GM23338 (cell line): ENCODE measurements around the gene EIF4G3. TPM values are rescaled to one million over a fixed set of nuclear protein-coding genes. Genes with fewer than 3 reads are reported as not detected.

ENCODE experiments used
- ATAC-seq: fragments of 200-7000 bp; cut with Tn5 transposase; 3 replicates; pipeline ENCODE4 v1.9.1; 2020
- DNase-seq: peaks from one replicate; pipeline ENCODE4 v3.0.0-alpha.2; 2015; ENCODE audit warnings: low spot score
- H2AFZ ChIP-seq: fragments of 200-600 bp; sonication (generic); 2 replicates; pipeline ENCODE4 v1.8.0; 2016; ENCODE audit warnings: antibody characterized with exemption, mild to moderate bottlenecking, moderate library complexity
- H3F3A ChIP-seq: fragments of 200-600 bp; sonication (generic); replicated peaks from 2 replicates; pipeline ENCODE4 v1.8.0; 2017; ENCODE audit warnings: antibody characterized with exemption, mixed run types, low read depth
- H3K27ac ChIP-seq: fragments of 200-600 bp; sonication (generic); 2 replicates; pipeline ENCODE4 v1.6.1; 2016; ENCODE audit warnings: low read depth
- H3K27me3 ChIP-seq: fragments of 200-600 bp; sonication (generic); 2 replicates; pipeline ENCODE4 v1.8.0; 2016; ENCODE audit warnings: mild to moderate bottlenecking, mixed run types, moderate library complexity; ENCODE audit not compliant: insufficient read depth
- H3K36me3 ChIP-seq: fragments of 200-600 bp; sonication (generic); 2 replicates; pipeline ENCODE4 v1.8.0; 2016; ENCODE audit warnings: mild to moderate bottlenecking; ENCODE audit not compliant: insufficient read depth
- H3K4me1 ChIP-seq: fragments of 200-600 bp; sonication (generic); 2 replicates; pipeline ENCODE4 v1.8.0; 2016; ENCODE audit warnings: mild to moderate bottlenecking, moderate library complexity; ENCODE audit not compliant: insufficient read depth
- H3K4me2 ChIP-seq: fragments of 200-600 bp; sonication (generic); 2 replicates; pipeline ENCODE4 v1.7.1; 2017; ENCODE audit warnings: mixed run types
- H3K4me3 ChIP-seq: fragments of 200-600 bp; sonication (generic); 2 replicates; pipeline ENCODE4 v1.6.1; 2016; ENCODE audit warnings: mixed run types
- H3K79me2 ChIP-seq: fragments of 200-600 bp; sonication (generic); replicated peaks from 2 replicates; pipeline ENCODE4 v1.8.0; 2017; ENCODE audit warnings: mild to moderate bottlenecking; ENCODE audit not compliant: insufficient read depth
- H3K9me2 ChIP-seq: fragments of 200-600 bp; sonication (generic); 2 replicates; pipeline ENCODE4 v1.8.0; 2017; ENCODE audit not compliant: insufficient read depth
- H4K20me1 ChIP-seq: fragments of 200-600 bp; sonication (generic); replicated peaks from 2 replicates; pipeline ENCODE4 v1.8.0; 2017; ENCODE audit warnings: mild to moderate bottlenecking; ENCODE audit not compliant: insufficient read depth
- H3K27ac Mint-ChIP-seq: 2 replicates; pipeline ENCODE4 v1.8.0; 2020; ENCODE audit warnings: inconsistent platforms, mild to moderate bottlenecking, moderate library complexity, mixed read lengths
- H3K27me3 Mint-ChIP-seq: 3 replicates; pipeline ENCODE4 v1.8.0; 2022; ENCODE audit warnings: low read depth, mild to moderate bottlenecking, moderate library complexity, mixed read lengths, inconsistent platforms; ENCODE audit not compliant: insufficient read depth, poor library complexity
- H3K36me3 Mint-ChIP-seq: 3 replicates; pipeline ENCODE4 v1.8.0; 2021; ENCODE audit warnings: low read depth, mild to moderate bottlenecking, inconsistent platforms, moderate library complexity, mixed read lengths
- H3K4me1 Mint-ChIP-seq: 3 replicates; pipeline ENCODE4 v1.8.0; 2020; ENCODE audit warnings: mild to moderate bottlenecking, inconsistent platforms, mixed read lengths
- H3K4me3 Mint-ChIP-seq: 3 replicates; pipeline ENCODE4 v1.8.0; 2021; ENCODE audit warnings: moderate library complexity, mild to moderate bottlenecking, inconsistent platforms, mixed read lengths
- H3K9me3 Mint-ChIP-seq: 3 replicates; pipeline ENCODE4 v1.8.0; 2020; ENCODE audit warnings: moderate library complexity, mild to moderate bottlenecking, inconsistent platforms, mixed read lengths
- CREB1 ChIP-seq: fragments of 250-450 bp; sonication (Bioruptor Pico); IDR thresholded peaks from 2 replicates; pipeline ENCODE4 v1.5.0; 2020; ENCODE audit warnings: low read depth, mild to moderate bottlenecking, moderate library complexity
- ETS1 ChIP-seq: IDR thresholded peaks from 2 replicates; pipeline ENCODE4 v1.6.1; 2016; ENCODE audit warnings: antibody characterized with exemption
- EZH2phosphoT487 ChIP-seq: fragments of 200-600 bp; sonication (generic); IDR thresholded peaks from one replicate; pipeline ENCODE4 v1.8.1; 2018; ENCODE audit warnings: antibody characterized with exemption; ENCODE audit not compliant: unreplicated experiment
- JUNB ChIP-seq: IDR thresholded peaks from one replicate; pipeline ENCODE4 v1.6.1; 2016; ENCODE audit warnings: antibody characterized with exemption; ENCODE audit not compliant: unreplicated experiment
- NANOG ChIP-seq: IDR thresholded peaks from 2 replicates; pipeline ENCODE4 v1.6.1; 2016; ENCODE audit warnings: antibody characterized with exemption, borderline replicate concordance
- POLR2AphosphoS5 ChIP-seq: IDR thresholded peaks from 2 replicates; pipeline ENCODE4 v1.6.1; 2016; ENCODE audit warnings: antibody characterized with exemption, low read depth
- STAT1 ChIP-seq: IDR thresholded peaks from one replicate; pipeline ENCODE4 v1.6.1; 2016; ENCODE audit warnings: antibody characterized with exemption; ENCODE audit not compliant: unreplicated experiment
- ZNF114 ChIP-seq: fragments of 250-450 bp; sonication (Bioruptor Pico); IDR thresholded peaks from 2 replicates; pipeline ENCODE4 v1.5.0; 2020; ENCODE audit warnings: mild to moderate bottlenecking, moderate library complexity
- ZNF331 ChIP-seq: fragments of 250-450 bp; sonication (Bioruptor Pico); IDR thresholded peaks from 2 replicates; pipeline ENCODE4 v1.5.0; 2020; ENCODE audit warnings: low read depth, mild to moderate bottlenecking, moderate library complexity
- ZNF462 ChIP-seq: fragments of 250-450 bp; sonication (Bioruptor Pico); IDR thresholded peaks from 2 replicates; pipeline ENCODE4 v1.5.0; 2020; ENCODE audit warnings: mild to moderate bottlenecking, moderate library complexity
- polyA plus RNA-seq: library from polyadenylated mRNA; unstranded; fragments of >200 nt; fragmentation: Nextera tagmentation; extraction: Ambion mirVana; gene quantifications from 2 replicates; pipeline ENCODE4 v1.2.1, GENCODE V29; 2016
- total RNA-seq: library from RNA; depleted of rRNA; stranded (reverse); fragments of >200 nt; shearing (Covaris generic); gene quantifications from 2 replicates; pipeline ENCODE4 v1.2.3, GENCODE V29; 2014
- TF ChIP-seq, protein P1 (sequence below), 2 experiments: fragments of 200-600 bp in 1 of 2; sonication (generic) in 1 of 2; conservative IDR thresholded peaks; 2 replicates each; pipeline versions ENCODE4 v1.5.1 to v1.6.1; 2016 to 2017; ENCODE audit warnings: antibody characterized with exemption in 2 of 2, low read depth in 2 of 2, mild to moderate bottlenecking in 2 of 2, moderate library complexity in 1 of 2
- TF ChIP-seq, protein P2 (sequence below): IDR thresholded peaks from one replicate; pipeline ENCODE4 v1.6.1; 2018; ENCODE audit warnings: antibody characterized with exemption; ENCODE audit not compliant: unreplicated experiment

Gene EIF4G3
- total and polyA plus RNA-seq, 2 experiments from 2014 or later: 37.9 to 68.1 TPM

GRCh38 chr1:21143138-21143537, 33.6 kb downstream of the EIF4G3 start:
- Histone ChIP-seq H3K79me2 (peaks cover 93% of the 10 kb centered on the region), H3K27me3 (no peaks in the 10 kb centered on the region)

More at GRCh38 chr1:21143138-21143537, 33.6 kb downstream of the EIF4G3 start:
- Mint-ChIP-seq H3K4me1 (no peaks in the 10 kb centered on the region), H3K4me3 (no peak overlapping the region), H3K27ac (no peak overlapping the region; the same call in 1 of the 2 replicates), H3K36me3 (peaks cover 8% of the 10 kb centered on the region; the same call in 2 of the 3 replicates), H3K27me3 (peaks cover 1% of the 10 kb centered on the region), H3K9me3 (no peaks in the 10 kb centered on the region)
- H3K4me3 ChIP-seq: no peak overlapping the region
- TF ChIP-seq CREB1 (CRISPR knock-in tag) (no peak), STAT1 (no peak), POLR2AphosphoS5 (no peak), ZNF114 (CRISPR knock-in tag) (no peak), ZNF462 (CRISPR knock-in tag) (no peak), EZH2phosphoT487 (no peak), ETS1 (no peak), NANOG (no peak), JUNB (no peak), ZNF331 (CRISPR knock-in tag) (no peak)
- TF ChIP-seq, protein P1, sequence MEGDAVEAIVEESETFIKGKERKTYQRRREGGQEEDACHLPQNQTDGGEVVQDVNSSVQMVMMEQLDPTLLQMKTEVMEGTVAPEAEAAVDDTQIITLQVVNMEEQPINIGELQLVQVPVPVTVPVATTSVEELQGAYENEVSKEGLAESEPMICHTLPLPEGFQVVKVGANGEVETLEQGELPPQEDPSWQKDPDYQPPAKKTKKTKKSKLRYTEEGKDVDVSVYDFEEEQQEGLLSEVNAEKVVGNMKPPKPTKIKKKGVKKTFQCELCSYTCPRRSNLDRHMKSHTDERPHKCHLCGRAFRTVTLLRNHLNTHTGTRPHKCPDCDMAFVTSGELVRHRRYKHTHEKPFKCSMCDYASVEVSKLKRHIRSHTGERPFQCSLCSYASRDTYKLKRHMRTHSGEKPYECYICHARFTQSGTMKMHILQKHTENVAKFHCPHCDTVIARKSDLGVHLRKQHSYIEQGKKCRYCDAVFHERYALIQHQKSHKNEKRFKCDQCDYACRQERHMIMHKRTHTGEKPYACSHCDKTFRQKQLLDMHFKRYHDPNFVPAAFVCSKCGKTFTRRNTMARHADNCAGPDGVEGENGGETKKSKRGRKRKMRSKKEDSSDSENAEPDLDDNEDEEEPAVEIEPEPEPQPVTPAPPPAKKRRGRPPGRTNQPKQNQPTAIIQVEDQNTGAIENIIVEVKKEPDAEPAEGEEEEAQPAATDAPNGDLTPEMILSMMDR (conservative IDR thresholded peaks at IDR 0.05; ENCODE audit: low read depth in 2 of 2): no peak
- TF ChIP-seq, protein P2, sequence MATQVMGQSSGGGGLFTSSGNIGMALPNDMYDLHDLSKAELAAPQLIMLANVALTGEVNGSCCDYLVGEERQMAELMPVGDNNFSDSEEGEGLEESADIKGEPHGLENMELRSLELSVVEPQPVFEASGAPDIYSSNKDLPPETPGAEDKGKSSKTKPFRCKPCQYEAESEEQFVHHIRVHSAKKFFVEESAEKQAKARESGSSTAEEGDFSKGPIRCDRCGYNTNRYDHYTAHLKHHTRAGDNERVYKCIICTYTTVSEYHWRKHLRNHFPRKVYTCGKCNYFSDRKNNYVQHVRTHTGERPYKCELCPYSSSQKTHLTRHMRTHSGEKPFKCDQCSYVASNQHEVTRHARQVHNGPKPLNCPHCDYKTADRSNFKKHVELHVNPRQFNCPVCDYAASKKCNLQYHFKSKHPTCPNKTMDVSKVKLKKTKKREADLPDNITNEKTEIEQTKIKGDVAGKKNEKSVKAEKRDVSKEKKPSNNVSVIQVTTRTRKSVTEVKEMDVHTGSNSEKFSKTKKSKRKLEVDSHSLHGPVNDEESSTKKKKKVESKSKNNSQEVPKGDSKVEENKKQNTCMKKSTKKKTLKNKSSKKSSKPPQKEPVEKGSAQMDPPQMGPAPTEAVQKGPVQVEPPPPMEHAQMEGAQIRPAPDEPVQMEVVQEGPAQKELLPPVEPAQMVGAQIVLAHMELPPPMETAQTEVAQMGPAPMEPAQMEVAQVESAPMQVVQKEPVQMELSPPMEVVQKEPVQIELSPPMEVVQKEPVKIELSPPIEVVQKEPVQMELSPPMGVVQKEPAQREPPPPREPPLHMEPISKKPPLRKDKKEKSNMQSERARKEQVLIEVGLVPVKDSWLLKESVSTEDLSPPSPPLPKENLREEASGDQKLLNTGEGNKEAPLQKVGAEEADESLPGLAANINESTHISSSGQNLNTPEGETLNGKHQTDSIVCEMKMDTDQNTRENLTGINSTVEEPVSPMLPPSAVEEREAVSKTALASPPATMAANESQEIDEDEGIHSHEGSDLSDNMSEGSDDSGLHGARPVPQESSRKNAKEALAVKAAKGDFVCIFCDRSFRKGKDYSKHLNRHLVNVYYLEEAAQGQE: no peak
- no peaks in the 10 kb centered on the region for H3K9me2 ChIP-seq
- ATAC-seq: no peak
- peaks cover 36% of the 10 kb centered on the region for H4K20me1 ChIP-seq
- no peaks in the 10 kb centered on the region for H3K36me3 ChIP-seq
- no peak overlapping the region for H3K4me2 ChIP-seq
- no peak for DNase-seq
- no peaks in the 10 kb centered on the region for H3K4me1 ChIP-seq
- H2AFZ ChIP-seq: no peak overlapping the region
- H3K27ac ChIP-seq: no peak overlapping the region
- no peaks in the 10 kb centered on the region for H3F3A ChIP-seq
